IPS-18a (cell line): Measurements from ENCODE around the gene ATP4B.

ENCODE experiments used
- H3K27ac ChIP-seq: one replicate; pipeline ENCODE4 v1.5.1; 2013; ENCODE audit warnings: low read length
- H3K27me3 ChIP-seq: one replicate; pipeline ENCODE4 v1.6.1; 2013; ENCODE audit warnings: mild to moderate bottlenecking, low read length; ENCODE audit not compliant: control insufficient read depth, insufficient read depth
- H3K36me3 ChIP-seq: one replicate; pipeline ENCODE4 v1.6.1; 2013; ENCODE audit warnings: low read depth, low read length; ENCODE audit not compliant: control insufficient read depth
- H3K4me1 ChIP-seq: one replicate; pipeline ENCODE4 v1.6.1; 2013; ENCODE audit warnings: low read depth, low read length; ENCODE audit not compliant: control insufficient read depth
- H3K4me3 ChIP-seq: one replicate; pipeline ENCODE4 v1.5.1; 2013; ENCODE audit warnings: low read length
- H3K9ac ChIP-seq: one replicate; pipeline ENCODE4 v1.6.1; 2013; ENCODE audit warnings: mild to moderate bottlenecking, low read length, moderate library complexity
- H3K9me3 ChIP-seq: one replicate; pipeline ENCODE4 v1.6.1; 2013; ENCODE audit warnings: low read depth, low read length; ENCODE audit not compliant: control insufficient read depth

Gene ATP4B

DNA sequence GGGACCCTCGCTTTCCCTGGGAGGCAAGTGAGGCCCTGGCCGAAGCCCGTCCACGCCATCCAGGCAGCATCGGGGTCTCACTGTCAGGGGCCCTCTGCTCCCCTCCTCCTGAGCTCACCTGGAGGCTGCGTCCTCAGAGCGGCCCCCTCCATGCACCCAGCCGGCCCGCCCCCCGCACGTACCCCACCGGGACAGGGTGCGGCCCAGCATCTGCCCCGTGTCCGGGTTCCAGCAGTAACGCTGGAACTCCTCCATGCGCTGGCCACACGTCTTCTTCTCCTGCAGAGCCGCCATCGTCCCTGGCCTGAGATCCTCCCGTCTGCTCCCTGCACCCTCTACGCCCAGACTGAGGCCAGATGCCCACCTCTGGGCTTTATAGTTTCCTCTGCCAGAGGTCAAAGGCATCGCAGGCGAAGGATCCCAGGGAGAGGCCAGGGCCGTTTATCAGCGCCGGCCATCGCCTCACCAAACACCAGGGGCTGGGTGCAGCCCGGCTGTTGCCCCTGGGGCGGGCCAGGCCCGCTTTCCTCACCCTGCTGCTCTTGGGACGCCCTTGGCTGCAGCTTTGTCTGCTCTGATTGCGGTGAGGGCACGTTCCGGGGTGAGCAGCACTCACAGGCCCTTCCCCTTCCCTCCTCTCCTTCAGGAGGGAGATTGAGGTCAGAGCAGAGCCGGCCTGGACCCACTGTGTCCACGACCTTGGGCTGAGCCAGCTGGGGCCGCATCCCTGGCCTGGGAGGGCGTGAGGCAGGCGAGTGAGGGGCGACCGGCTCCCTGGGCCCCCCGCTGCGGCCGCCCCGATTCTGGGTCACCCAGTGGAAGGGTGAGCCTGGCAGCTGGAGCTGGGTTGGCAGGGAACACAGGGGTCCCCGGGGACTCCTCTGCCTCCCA is at the start of gene ATP4B:
TSS of gene ATP4B (minus strand) at position 348 of the 891 bp plus-strand sequence. CDS start at position 294, 54 bp downstream.
- H3K9ac ChIP-seq = no peak within 1 kb of the TSS
- no peaks in the 10 kb centered on the region for H3K9me3 ChIP-seq
- no peaks in the 10 kb centered on the region for H3K27me3 ChIP-seq
- H3K27ac ChIP-seq = no peak within 1 kb of the TSS
- no peaks in the 10 kb centered on the region for H3K4me1 ChIP-seq
- H3K4me3 ChIP-seq = no peak within 1 kb of the TSS
- no peaks in the 10 kb centered on the region for H3K36me3 ChIP-seq

DNA sequence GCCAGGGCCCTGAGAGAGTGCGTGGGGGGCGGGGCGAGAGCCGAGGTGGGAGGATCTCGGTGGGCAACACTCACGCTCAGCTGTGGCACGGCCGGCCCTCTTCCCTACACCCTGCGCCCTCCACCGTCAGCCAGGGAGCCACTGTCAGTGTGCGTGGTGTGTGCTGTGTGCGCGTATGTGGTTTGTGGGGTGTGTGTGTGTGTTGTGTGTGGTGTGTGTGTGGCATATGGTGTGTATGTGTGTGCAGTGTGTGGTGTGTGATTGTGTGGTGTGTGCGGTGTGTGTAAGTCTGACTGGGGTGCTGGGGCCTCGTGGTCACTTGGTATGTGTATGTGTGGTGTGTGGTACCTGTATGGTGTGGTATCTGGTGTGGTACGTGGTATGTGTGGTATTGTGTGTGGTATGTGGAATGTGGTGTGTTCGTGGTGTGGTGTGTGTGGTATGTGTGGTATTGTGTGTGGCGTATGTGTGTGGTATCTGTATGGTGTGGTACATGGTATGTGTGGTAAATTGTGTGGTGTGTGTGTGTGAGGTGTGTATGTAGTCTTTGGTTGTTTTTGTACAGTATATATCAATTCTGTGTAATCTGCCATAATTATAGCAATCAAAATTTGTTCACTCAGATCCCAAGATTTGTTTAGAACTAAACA is 14.1 kb upstream of the ATP4B start:
- Histone ChIP-seq H3K27me3 (no peaks in the 10 kb centered on the region), H3K4me1 (no peaks in the 10 kb centered on the region), H3K9ac (no peak overlapping the region), H3K27ac (no peak overlapping the region), H3K4me3 (no peak overlapping the region), H3K9me3 (no peaks in the 10 kb centered on the region), H3K36me3 (no peaks in the 10 kb centered on the region)

DNA sequence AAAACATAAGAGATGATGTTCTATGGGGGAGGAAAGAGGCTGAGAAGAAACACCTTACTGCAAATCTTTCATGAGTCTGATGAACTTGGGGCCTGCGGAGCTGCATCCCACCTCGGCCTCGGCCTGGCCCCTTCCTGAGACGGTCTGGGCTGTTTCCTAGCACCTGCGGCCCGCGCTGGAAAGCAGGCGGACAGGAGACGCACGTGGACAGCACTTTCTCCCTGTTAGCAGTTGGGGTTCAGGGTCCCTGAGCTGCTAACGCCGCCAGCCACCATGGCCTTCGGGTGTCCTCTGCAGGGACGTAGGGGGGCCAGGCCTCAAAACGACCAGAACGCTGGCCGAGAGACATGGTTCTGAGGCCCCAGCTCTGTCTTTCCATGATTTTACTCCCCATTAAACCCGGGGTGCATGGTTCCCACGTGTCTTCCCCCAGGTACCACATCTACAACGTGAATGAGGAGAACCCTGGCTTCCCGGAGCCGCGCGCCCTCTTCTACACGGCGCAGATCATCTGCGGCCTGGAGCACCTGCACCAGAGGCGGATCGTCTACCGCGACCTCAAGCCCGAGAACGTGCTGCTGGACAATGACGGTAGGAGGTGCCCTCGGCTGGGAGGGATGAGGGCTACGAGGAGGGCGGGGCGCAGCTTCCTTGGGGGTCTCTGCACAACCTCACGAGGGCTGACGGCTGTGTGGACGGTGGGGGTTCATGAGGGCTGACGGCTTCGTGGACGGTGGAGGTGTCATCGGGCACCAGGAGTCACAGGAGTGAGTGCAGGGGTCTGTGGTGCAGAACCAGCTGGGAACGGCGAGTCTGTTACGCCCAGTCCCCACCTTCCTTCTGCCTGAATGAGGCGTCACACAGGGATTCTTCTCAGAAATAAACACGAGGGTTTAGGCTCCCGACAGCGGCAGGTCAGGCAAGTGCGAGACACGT is 13.3 kb upstream of the ATP4B start:
- no peak overlapping the region for H3K4me3 ChIP-seq
- no peaks in the 10 kb centered on the region for H3K9me3 ChIP-seq
- H3K27me3 ChIP-seq = no peaks in the 10 kb centered on the region
- H3K9ac ChIP-seq = no peak overlapping the region
- no peaks in the 10 kb centered on the region for H3K36me3 ChIP-seq
- H3K27ac ChIP-seq = no peak overlapping the region
- H3K4me1 ChIP-seq = no peaks in the 10 kb centered on the region

DNA sequence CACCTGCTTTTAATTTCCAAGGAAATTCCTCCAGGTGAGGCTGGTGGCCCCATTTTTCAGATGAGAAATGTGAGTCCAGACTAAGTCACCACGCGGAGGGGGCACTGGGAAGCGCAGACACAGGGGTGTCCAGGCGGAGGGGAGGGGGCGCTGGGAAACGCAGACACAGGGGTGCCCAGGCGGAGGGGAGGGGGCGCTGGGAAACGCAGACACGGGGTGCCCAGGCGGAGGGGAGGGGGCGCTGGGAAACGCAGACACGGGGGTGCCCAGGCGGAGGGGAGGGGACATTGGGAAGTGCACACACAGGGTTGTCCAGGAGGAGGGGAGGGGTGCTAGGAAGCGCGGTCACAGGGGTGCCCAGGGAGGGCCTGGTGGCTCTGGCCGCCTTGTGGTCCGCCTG is 12.5 kb upstream of the ATP4B start:
- H3K27me3 ChIP-seq = no peaks in the 10 kb centered on the region

DNA sequence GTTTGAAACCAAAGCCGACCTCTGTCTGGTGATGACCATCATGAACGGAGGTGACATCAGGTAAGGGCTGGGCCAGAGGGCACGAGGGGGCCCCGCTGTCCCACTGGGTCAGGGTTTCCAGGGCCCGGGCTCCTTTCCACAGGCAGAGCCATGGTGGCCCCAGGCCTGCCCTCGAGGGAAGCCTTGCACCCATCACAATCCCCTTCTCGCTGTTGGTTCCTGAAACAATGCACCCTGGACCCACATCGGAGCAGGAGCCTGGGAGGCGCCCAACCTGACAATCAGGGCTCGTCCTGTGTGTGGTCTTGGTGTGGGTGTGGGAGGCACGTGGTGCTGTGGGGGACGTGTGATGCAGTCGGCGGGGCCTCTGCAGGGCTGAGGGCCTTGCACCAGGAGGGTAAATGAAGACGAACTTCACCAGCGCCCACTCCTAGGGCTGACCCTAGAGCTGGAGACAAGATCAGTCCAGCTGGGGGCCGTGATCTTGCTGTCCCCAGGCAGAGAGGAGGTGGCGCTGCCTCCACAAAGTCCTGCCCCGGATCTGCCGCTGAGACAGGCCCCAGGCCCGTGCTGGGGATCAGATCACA is 11.8 kb upstream of the ATP4B start:
- H3K27me3 ChIP-seq = no peaks in the 10 kb centered on the region
- H3K36me3 ChIP-seq = no peaks in the 10 kb centered on the region

More for the DNA sequence above, 12.5 kb upstream of the ATP4B start:
- Histone ChIP-seq H3K4me3 (no peak overlapping the region), H3K4me1 (no peaks in the 10 kb centered on the region), H3K9ac (no peak overlapping the region), H3K9me3 (no peaks in the 10 kb centered on the region), H3K36me3 (no peaks in the 10 kb centered on the region), H3K27ac (no peak overlapping the region)

DNA sequence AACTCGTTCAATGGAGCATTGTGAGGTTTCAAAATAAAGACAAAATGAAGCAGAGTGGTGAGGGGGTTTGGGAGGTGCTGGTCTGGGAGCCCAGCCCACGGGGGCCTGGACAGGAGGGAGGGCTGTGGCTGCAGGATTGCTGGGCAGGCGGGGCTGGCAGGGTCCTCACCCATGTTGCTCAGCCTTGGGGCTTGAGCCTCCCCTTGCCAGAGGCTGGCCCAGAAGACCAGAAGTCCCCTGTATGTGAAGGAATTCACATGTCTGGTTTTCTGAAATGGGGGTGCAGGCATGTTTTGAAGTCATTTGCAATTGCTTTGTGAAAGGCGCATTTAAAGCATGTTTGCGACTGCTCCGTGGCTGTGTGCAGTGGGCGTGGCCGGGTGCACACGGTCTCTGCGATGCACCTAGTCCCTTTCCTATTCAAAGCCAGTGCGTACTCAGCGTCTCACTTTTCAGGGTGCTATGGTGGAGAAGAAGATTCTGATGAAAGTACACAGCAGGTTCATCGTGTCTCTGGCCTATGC is 11.3 kb upstream of the ATP4B start:
- H3K4me3 ChIP-seq = no peak overlapping the region
- no peak overlapping the region for H3K9ac ChIP-seq
- no peaks in the 10 kb centered on the region for H3K27me3 ChIP-seq
- no peaks in the 10 kb centered on the region for H3K9me3 ChIP-seq
- H3K36me3 ChIP-seq = no peaks in the 10 kb centered on the region
- no peaks in the 10 kb centered on the region for H3K4me1 ChIP-seq
- H3K27ac ChIP-seq = no peak overlapping the region

More for the DNA sequence above, 11.8 kb upstream of the ATP4B start:
- H3K9ac ChIP-seq = no peak overlapping the region
- H3K27ac ChIP-seq = no peak overlapping the region
- H3K9me3 ChIP-seq = no peaks in the 10 kb centered on the region
- no peaks in the 10 kb centered on the region for H3K4me1 ChIP-seq
- H3K4me3 ChIP-seq = no peak overlapping the region

DNA sequence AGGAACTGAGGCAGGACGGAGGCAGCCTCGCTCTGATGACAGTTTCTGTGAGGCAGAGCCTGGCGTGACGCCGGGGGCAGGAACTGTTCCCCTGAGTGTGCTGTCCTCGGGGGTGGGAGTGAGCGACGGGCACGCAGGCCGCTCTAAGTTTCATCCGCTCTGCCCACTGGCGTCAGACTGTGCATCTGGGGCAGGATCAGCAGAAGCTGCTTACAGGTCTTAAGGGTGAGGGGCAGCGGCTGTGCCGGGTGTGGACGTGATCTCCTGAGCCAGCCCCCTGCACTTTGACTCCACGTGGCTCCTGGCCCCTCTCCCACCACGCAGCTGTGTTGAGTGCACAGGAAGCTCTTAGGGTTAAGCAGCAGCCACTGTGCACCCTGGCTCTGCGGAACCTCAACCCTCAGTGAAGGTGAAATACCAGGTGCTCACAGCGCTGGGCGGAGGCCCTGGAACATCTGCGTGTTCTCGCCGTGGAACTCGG is 10.5 kb upstream of the ATP4B start:
- no peak overlapping the region for H3K27ac ChIP-seq
- no peak overlapping the region for H3K9ac ChIP-seq
- no peaks in the 10 kb centered on the region for H3K27me3 ChIP-seq
- no peaks in the 10 kb centered on the region for H3K4me1 ChIP-seq
- no peak overlapping the region for H3K4me3 ChIP-seq
- no peaks in the 10 kb centered on the region for H3K36me3 ChIP-seq
- H3K9me3 ChIP-seq = no peaks in the 10 kb centered on the region

DNA sequence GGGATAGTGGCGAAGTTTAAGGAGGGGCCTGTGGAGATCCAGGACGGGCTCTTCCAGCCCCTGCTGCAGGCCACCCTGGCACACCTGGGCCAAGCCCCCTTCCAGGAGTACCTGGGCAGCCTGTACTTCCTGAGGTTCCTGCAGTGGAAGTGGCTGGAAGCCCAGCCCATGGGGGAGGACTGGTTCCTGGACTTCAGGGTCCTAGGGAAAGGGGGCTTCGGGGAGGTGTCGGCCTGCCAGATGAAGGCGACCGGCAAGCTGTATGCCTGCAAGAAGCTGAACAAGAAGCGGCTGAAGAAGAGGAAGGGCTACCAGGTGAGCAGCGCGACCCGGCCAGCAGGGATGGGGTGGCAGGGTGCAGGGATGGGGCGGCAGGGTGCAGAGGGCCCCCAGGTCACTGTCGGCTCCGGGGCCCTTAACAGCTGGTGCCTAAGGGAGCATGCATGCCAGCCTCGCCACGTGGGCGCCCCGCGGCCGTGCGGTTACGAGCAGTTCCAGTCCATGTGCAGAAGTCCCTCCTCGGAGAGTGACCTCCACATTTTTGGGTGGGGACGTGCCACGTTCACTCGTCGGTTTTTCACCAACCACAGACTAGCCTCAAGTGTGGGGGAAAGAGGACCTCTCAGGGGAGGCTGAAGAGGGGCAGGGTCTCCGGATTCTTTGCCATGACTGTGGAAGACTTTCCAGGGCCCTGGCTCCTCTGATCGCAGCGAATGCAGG is 9.9 kb upstream of the ATP4B start:
- H3K4me1 ChIP-seq = no peaks in the 10 kb centered on the region
- no peaks in the 10 kb centered on the region for H3K36me3 ChIP-seq
- no peak overlapping the region for H3K4me3 ChIP-seq
- no peak overlapping the region for H3K9ac ChIP-seq
- H3K27ac ChIP-seq = no peak overlapping the region
- no peaks in the 10 kb centered on the region for H3K9me3 ChIP-seq
- H3K27me3 ChIP-seq = no peaks in the 10 kb centered on the region

DNA sequence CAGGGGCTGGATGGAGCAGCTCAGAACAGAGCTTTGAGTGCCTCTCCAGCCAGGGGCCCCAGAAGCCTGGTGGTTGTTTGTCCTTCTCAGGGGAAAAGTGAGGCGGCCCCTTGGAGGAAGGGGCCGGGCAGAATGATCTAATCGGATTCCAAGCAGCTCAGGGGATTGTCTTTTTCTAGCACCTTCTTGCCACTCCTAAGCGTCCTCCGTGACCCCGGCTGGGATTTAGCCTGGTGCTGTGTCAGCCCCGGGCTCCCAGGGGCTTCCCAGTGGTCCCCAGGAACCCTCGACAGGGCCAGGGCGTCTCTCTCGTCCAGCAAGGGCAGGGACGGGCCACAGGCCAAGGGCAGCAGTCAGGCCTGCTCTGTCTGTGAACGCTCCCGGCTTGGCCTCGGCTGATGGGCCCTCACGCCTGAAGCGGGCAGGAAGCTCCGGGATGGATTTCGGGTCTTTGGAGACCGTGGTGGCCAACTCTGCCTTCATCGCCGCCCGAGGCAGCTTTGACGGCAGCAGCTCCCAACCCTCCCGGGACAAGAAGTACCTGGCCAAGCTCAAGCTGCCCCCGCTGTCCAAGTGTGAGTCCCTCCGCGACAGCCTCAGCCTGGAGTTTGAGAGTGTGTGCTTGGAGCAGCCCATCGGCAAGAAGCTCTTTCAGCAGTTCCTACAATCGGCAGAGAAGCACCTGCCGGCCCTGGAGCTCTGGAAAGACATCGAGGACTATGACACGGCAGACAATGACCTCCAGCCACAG is 9.1 kb upstream of the ATP4B start, which contains the start of gene GRK1:
TSS of gene GRK1 (plus strand) at position 269 of the 751 bp plus-strand sequence. CDS start at position 437, 168 bp downstream.
- H3K9ac ChIP-seq = no peak within 1 kb of the TSS
- no peak within 1 kb of the TSS for H3K27ac ChIP-seq
- no peaks in the 10 kb centered on the region for H3K9me3 ChIP-seq
- H3K4me1 ChIP-seq = no peaks in the 10 kb centered on the region
- no peaks in the 10 kb centered on the region for H3K36me3 ChIP-seq
- no peak within 1 kb of the TSS for H3K4me3 ChIP-seq
- no peaks in the 10 kb centered on the region for H3K27me3 ChIP-seq

DNA sequence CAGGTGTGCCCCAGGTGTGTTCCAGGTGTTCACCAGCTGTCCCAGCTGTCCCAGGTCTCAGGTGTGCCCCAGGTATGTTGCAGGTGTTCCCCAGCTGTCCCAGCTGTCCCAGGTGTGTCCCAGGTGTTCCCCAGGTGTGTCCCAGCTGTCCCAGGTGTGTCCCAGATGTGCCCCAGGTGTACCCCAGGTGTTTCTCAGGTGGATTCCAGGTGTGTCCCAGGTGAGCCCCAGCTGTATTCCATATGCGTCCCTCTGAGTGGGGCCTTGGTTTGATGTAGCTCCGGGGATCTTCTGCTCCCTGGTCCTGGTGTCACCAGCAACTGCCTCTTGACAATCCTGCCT is 8.3 kb upstream of the ATP4B start:
- no peaks in the 10 kb centered on the region for H3K27me3 ChIP-seq
- H3K9me3 ChIP-seq = no peaks in the 10 kb centered on the region
- H3K9ac ChIP-seq = no peak overlapping the region
- H3K4me3 ChIP-seq = no peak overlapping the region
- H3K4me1 ChIP-seq = no peaks in the 10 kb centered on the region
- H3K27ac ChIP-seq = no peak overlapping the region
- H3K36me3 ChIP-seq = no peaks in the 10 kb centered on the region
